Karpas-422 (cell line): ENCODE data around the gene SH3GLB1. TPM values are rescaled to one million over a fixed set of nuclear protein-coding genes. Genes with fewer than 3 reads are reported as not detected.
"Not testable (repeated sequence)": the region's sequence is repeated elsewhere in the genome, so short reads cannot be mapped to it uniquely, and the experiment has no call there.

Experiments
- DNase-seq: peaks from one replicate; pipeline ENCODE4 v3.0.0-alpha.2; 2015
- H2AFZ ChIP-seq: fragments of 200-600 bp; sonication (generic); 2 replicates; pipeline ENCODE4 v1.6.1; 2014; ENCODE audit warnings: antibody characterized with exemption, low read length, mixed read lengths
- H3K27ac ChIP-seq: fragments of 200-600 bp; sonication (generic); 2 replicates; pipeline ENCODE4 v1.5.1; 2014; ENCODE audit warnings: mild to moderate bottlenecking, low read length, moderate library complexity
- H3K27me3 ChIP-seq: fragments of 200-600 bp; sonication (generic); 2 replicates; pipeline ENCODE4 v1.6.1; 2014; ENCODE audit warnings: low read length, mixed read lengths
- H3K36me3 ChIP-seq: fragments of 200-600 bp; sonication (generic); 2 replicates; pipeline ENCODE4 v1.6.1; 2014; ENCODE audit warnings: low read length, mixed read lengths; ENCODE audit not compliant: insufficient read depth
- H3K4me1 ChIP-seq: fragments of 200-600 bp; sonication (generic); 2 replicates; pipeline ENCODE4 v1.6.1; 2014; ENCODE audit warnings: mild to moderate bottlenecking, low read length, mixed read lengths
- H3K4me2 ChIP-seq: fragments of 200-600 bp; sonication (generic); 2 replicates; pipeline ENCODE4 v1.6.1; 2014; ENCODE audit warnings: low read length, low read depth, mild to moderate bottlenecking; ENCODE audit not compliant: poor library complexity, severe bottlenecking
- H3K4me3 ChIP-seq: fragments of 200-600 bp; sonication (generic); 2 replicates; pipeline ENCODE4 v1.5.1; 2014; ENCODE audit warnings: mild to moderate bottlenecking, antibody characterized with exemption, low read length, mixed read lengths
- H3K79me2 ChIP-seq: fragments of 200-600 bp; sonication (generic); 2 replicates; pipeline ENCODE4 v1.6.1; 2014; ENCODE audit warnings: mild to moderate bottlenecking, low read length, mixed read lengths
- H3K9ac ChIP-seq: fragments of 200-600 bp; sonication (generic); 2 replicates; pipeline ENCODE4 v1.6.0; 2014; ENCODE audit warnings: low read length
- H3K9me2 ChIP-seq: fragments of 200-600 bp; sonication (generic), shearing (Covaris generic); replicated peaks from 2 replicates; pipeline ENCODE4 v1.6.0; 2014; ENCODE audit warnings: mild to moderate bottlenecking, low read length, moderate library complexity; ENCODE audit not compliant: insufficient read depth
- H3K9me3 ChIP-seq: fragments of 300-700, 200-600 bp; sonication (generic); 2 replicates; pipeline ENCODE4 v1.6.1; 2014; ENCODE audit warnings: low read length, mixed read lengths
- H4K20me1 ChIP-seq: fragments of 200-600 bp; sonication (generic); 2 replicates; pipeline ENCODE4 v1.6.1; 2014; ENCODE audit warnings: mild to moderate bottlenecking, antibody characterized with exemption, low read length, low read depth; ENCODE audit not compliant: insufficient read depth
- total RNA-seq: library from RNA; depleted of rRNA; stranded (reverse); fragments of >200 nt; shearing (Covaris generic); gene quantifications from 2 replicates; pipeline ENCODE4 v1.2.3, GENCODE V29; 2014; ENCODE audit warnings: low replicate concordance; rRNA removed

The SH3GLB1 gene
- 33.4 and 56.6 TPM in 2 replicates for total RNA-seq

- peaks cover 46% of the 10 kb centered on the region for H3K4me1 ChIP-seq
- H3K36me3 ChIP-seq, result no peaks in the 10 kb centered on the region
- H3K4me3 ChIP-seq, result peak within 1 kb of the TSS; percentile 93
Observed at GRCh38 chr1:86704458-86704971, at the start of gene SH3GLB1. Gene SH3GLB1, plus strand, starts transcription at chr1:86704576. Its CDS starts 324 bp downstream, at chr1:86704900.

GRCh38 chr1:86658381-86658780 is 46.0 kb upstream of the SH3GLB1 start:
- not testable (repeated sequence) for H3K4me2 ChIP-seq, H3K9me2 ChIP-seq, H3K79me2 ChIP-seq, H3K27ac ChIP-seq, H3K4me3 ChIP-seq, DNase-seq, H2AFZ ChIP-seq, H3K4me1 ChIP-seq, H3K27me3 ChIP-seq, H3K9ac ChIP-seq, H3K9me3 ChIP-seq, H3K36me3 ChIP-seq, H4K20me1 ChIP-seq

More at GRCh38 chr1:86704458-86704971, at the start of gene SH3GLB1:
- peaks cover 48% of the 10 kb centered on the region for H3K79me2 ChIP-seq
- no peaks in the 10 kb centered on the region; the same call in 1 of the 2 replicates for H4K20me1 ChIP-seq
- no peaks in the 10 kb centered on the region for H3K27me3 ChIP-seq
- peak within 1 kb of the TSS; percentile 87 for H3K27ac ChIP-seq
- peak within 1 kb of the TSS; percentile 92 for H3K9ac ChIP-seq
- peak within 1 kb of the TSS; percentile 91 for H3K4me2 ChIP-seq
- peak within 1 kb of the TSS; percentile 71 for H2AFZ ChIP-seq
- H3K9me3 ChIP-seq, result no peaks in the 10 kb centered on the region
- H3K9me2 ChIP-seq, result no peaks in the 10 kb centered on the region
- peak; percentile 95 for DNase-seq

GRCh38 chr1:86666368-86666767 is 38.0 kb upstream of the SH3GLB1 start:
- Histone ChIP-seq H4K20me1 (no peaks in the 10 kb centered on the region), H3K9me3 (no peaks in the 10 kb centered on the region), H3K27me3 (no peaks in the 10 kb centered on the region), H3K9ac (no peak overlapping the region), H3K4me2 (no peak overlapping the region), H3K4me3 (no peak overlapping the region), H3K4me1 (no peaks in the 10 kb centered on the region), H3K79me2 (no peaks in the 10 kb centered on the region), H3K9me2 (no peaks in the 10 kb centered on the region), H2AFZ (no peak overlapping the region), H3K36me3 (no peaks in the 10 kb centered on the region), H3K27ac (no peak overlapping the region)
- no peak for DNase-seq

GRCh38 chr1:86687595-86687994 is 16.8 kb upstream of the SH3GLB1 start:
- no peaks in the 10 kb centered on the region for H3K4me1 ChIP-seq
- H2AFZ ChIP-seq, result no peak overlapping the region
- H3K9me2 ChIP-seq, result no peaks in the 10 kb centered on the region
- no peaks in the 10 kb centered on the region for H3K27me3 ChIP-seq
- no peak overlapping the region for H3K4me2 ChIP-seq
- no peak overlapping the region for H3K9ac ChIP-seq
- H3K27ac ChIP-seq, result no peak overlapping the region
- H3K36me3 ChIP-seq, result no peaks in the 10 kb centered on the region
- no peak overlapping the region for H3K4me3 ChIP-seq
- peak; percentile 64 for DNase-seq
- no peaks in the 10 kb centered on the region for H4K20me1 ChIP-seq
- H3K79me2 ChIP-seq, result no peaks in the 10 kb centered on the region
- H3K9me3 ChIP-seq, result no peaks in the 10 kb centered on the region

- Histone ChIP-seq H3K27me3 (no peaks in the 10 kb centered on the region), H4K20me1 (no peaks in the 10 kb centered on the region), H3K4me1 (no peaks in the 10 kb centered on the region; the same call in 1 of the 2 replicates), H3K27ac (no peak overlapping the region), H3K9me3 (no peaks in the 10 kb centered on the region), H3K9ac (no peak overlapping the region), H3K79me2 (no peaks in the 10 kb centered on the region), H2AFZ (no peak overlapping the region), H3K4me3 (no peak overlapping the region), H3K4me2 (no peak overlapping the region), H3K36me3 (no peaks in the 10 kb centered on the region), H3K9me2 (no peaks in the 10 kb centered on the region)
- no peak for DNase-seq
Observed at GRCh38 chr1:86692641-86693040, 11.7 kb upstream of the SH3GLB1 start.

- no peak overlapping the region for H3K9ac ChIP-seq
- H3K4me1 ChIP-seq, result no peaks in the 10 kb centered on the region; the same call in 1 of the 2 replicates
- H3K36me3 ChIP-seq, result no peaks in the 10 kb centered on the region
- H3K27me3 ChIP-seq, result no peaks in the 10 kb centered on the region
- H3K4me2 ChIP-seq, result no peak overlapping the region
- H3K27ac ChIP-seq, result no peak overlapping the region
- no peaks in the 10 kb centered on the region for H3K9me2 ChIP-seq
- H3K4me3 ChIP-seq, result no peak overlapping the region
- H3K79me2 ChIP-seq, result no peaks in the 10 kb centered on the region
- no peak overlapping the region for H2AFZ ChIP-seq
- no peak for DNase-seq
- no peaks in the 10 kb centered on the region for H4K20me1 ChIP-seq
- no peaks in the 10 kb centered on the region for H3K9me3 ChIP-seq
Observed at GRCh38 chr1:86695400-86695799, 9.0 kb upstream of the SH3GLB1 start.

- Histone ChIP-seq H3K9me3 (no peaks in the 10 kb centered on the region), H3K27me3 (no peaks in the 10 kb centered on the region), H3K9ac (no peak overlapping the region), H3K9me2 (no peaks in the 10 kb centered on the region), H3K4me2 (no peak overlapping the region), H3K36me3 (no peaks in the 10 kb centered on the region), H4K20me1 (no peaks in the 10 kb centered on the region), H3K4me3 (no peak overlapping the region), H3K27ac (no peak overlapping the region), H3K4me1 (no peaks in the 10 kb centered on the region; the same call in 1 of the 2 replicates), H3K79me2 (no peaks in the 10 kb centered on the region), H2AFZ (no peak overlapping the region)
- no peak for DNase-seq
Observed at GRCh38 chr1:86696522-86696921, 7.9 kb upstream of the SH3GLB1 start.

- no peaks in the 10 kb centered on the region for H3K27me3 ChIP-seq
- no peak overlapping the region for H3K4me2 ChIP-seq
- H3K9me3 ChIP-seq, result no peaks in the 10 kb centered on the region
- no peaks in the 10 kb centered on the region for H3K36me3 ChIP-seq
- H3K27ac ChIP-seq, result no peak overlapping the region
- H3K4me1 ChIP-seq, result peaks cover 9% of the 10 kb centered on the region
- H3K4me3 ChIP-seq, result no peak overlapping the region
- H2AFZ ChIP-seq, result no peak overlapping the region
- H3K9me2 ChIP-seq, result no peaks in the 10 kb centered on the region
- H3K79me2 ChIP-seq, result no peaks in the 10 kb centered on the region
- H4K20me1 ChIP-seq, result no peaks in the 10 kb centered on the region
- no peak for DNase-seq
- H3K9ac ChIP-seq, result no peak overlapping the region
Observed at GRCh38 chr1:86699186-86699585, 5.2 kb upstream of the SH3GLB1 start.
